Measurements from ENCODE around the gene WDFY1. TPM values are rescaled to one million over a fixed set of nuclear protein-coding genes. Genes with fewer than 3 reads are reported as not detected.

The WDFY1 gene
- total RNA-seq, 1 donor from 2014 or later, result 50.1 TPM

DNA sequence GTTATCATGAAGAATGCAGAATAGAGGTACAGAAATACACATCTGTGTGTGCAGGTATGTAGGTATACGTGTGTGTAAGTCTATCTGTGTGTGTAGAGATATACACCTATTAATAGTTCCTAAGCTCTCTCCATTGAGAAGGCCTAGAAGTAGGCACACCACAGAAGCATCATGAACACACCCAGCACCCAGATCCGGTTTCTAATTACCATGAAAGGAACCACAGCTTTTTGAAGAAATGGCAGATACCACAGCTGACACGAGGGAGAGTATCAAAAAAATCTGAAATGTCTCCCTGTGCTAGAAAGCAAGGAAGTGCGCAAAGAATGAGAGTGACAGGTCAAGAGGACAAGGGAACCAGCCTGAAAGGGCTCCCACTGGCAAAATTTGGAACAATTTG lies 80.0 kb downstream of the WDFY1 start:
- Histone ChIP-seq H3K9me3 (no peaks in the 10 kb centered on the region), H3K27ac (no peak overlapping the region), H3K36me3 (no peaks in the 10 kb centered on the region), H3K27me3 (no peaks in the 10 kb centered on the region), H3K4me3 (no peak overlapping the region), H3K4me1 (peaks cover 3% of the 10 kb centered on the region)
- TF ChIP-seq, protein P1, sequence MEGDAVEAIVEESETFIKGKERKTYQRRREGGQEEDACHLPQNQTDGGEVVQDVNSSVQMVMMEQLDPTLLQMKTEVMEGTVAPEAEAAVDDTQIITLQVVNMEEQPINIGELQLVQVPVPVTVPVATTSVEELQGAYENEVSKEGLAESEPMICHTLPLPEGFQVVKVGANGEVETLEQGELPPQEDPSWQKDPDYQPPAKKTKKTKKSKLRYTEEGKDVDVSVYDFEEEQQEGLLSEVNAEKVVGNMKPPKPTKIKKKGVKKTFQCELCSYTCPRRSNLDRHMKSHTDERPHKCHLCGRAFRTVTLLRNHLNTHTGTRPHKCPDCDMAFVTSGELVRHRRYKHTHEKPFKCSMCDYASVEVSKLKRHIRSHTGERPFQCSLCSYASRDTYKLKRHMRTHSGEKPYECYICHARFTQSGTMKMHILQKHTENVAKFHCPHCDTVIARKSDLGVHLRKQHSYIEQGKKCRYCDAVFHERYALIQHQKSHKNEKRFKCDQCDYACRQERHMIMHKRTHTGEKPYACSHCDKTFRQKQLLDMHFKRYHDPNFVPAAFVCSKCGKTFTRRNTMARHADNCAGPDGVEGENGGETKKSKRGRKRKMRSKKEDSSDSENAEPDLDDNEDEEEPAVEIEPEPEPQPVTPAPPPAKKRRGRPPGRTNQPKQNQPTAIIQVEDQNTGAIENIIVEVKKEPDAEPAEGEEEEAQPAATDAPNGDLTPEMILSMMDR (IDR thresholded peaks at IDR 0.05), result no peak
- intact Hi-C loops (cut with DNase I), result no loop called here
- no peak for ATAC-seq
- DNase-seq, result no peak

DNA sequence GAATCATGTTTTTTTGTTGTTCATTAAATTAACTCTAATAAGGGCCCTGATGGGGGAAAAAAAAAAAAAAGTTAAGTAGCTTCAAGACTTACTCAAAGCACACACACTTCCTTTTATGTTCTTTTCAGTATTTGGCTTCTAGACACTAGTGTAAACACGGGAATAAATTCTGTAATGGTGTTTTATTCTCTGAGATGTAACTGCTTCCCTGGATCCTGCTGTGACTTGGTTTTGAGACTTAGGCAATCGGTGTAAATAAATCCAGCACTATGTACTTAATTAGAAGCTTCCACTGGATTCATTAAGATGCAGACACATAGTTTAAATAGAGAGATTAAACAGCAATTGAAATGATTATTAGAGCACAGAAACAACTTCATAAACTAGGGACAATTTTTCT lies 81.6 kb downstream of the WDFY1 start:
- no peak overlapping the region for H3K27ac ChIP-seq
- H3K36me3 ChIP-seq, result no peaks in the 10 kb centered on the region
- ATAC-seq (no peak), DNase-seq (no peak)
- TF ChIP-seq, protein P1 (IDR thresholded peaks at IDR 0.05), result no peak
- H3K4me3 ChIP-seq, result no peak overlapping the region
- peaks cover 3% of the 10 kb centered on the region for H3K4me1 ChIP-seq
- no peaks in the 10 kb centered on the region for H3K9me3 ChIP-seq
- H3K27me3 ChIP-seq, result no peaks in the 10 kb centered on the region
- intact Hi-C loops (cut with DNase I), result no loop called here

DNA sequence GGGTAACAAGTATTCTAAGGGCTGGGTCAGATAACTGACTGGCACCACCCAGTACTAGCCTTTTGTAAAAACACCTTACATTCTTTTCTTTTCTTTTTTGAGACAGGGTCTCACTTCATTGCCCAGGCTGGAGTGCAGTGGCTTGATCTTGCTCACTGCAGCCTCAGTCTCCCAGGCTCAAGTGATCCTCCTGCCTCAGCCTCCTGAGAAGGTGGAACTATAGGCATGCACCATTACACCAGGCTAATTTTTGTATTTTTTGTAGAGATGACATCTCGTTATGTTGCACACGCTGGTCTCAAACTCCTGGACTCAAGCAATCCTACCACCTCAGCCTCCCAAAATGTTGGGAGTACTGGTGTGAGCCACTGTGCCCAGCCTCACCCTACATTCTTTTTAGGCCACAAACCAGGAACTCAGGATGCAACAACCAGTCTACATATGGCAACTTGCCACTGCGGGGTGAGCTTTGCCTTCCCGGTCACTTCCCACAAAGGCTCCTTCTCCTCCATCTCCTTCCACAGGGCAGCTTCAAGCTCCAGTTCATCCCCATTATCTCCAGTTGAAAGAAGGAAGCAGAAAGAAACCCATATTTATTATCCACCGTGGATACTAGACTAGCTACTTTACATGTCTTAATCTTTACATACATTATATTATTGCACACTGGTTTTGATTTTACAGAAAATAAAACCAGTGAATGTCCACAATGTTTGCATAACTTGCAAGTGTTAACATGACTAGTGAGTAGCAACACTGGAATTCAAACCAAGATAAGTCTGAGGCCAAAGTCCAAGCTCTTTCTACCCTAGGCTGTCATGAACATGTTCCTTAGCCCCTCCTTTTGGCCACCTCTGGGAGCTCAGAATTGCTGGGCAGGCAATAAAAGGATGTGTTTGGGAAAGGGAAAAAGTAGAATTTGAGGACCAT lies 84.1 kb downstream of the WDFY1 start:
- Histone ChIP-seq H3K4me1 (peaks cover 3% of the 10 kb centered on the region), H3K4me3 (no peak overlapping the region), H3K27me3 (no peaks in the 10 kb centered on the region), H3K9me3 (no peaks in the 10 kb centered on the region), H3K27ac (no peak overlapping the region), H3K36me3 (no peaks in the 10 kb centered on the region)
- DNase-seq (no peak), ATAC-seq (peak; percentile 78)
- intact Hi-C loops (cut with DNase I), result no loop called here
- TF ChIP-seq, protein P1 (IDR thresholded peaks at IDR 0.05), result no peak

DNA sequence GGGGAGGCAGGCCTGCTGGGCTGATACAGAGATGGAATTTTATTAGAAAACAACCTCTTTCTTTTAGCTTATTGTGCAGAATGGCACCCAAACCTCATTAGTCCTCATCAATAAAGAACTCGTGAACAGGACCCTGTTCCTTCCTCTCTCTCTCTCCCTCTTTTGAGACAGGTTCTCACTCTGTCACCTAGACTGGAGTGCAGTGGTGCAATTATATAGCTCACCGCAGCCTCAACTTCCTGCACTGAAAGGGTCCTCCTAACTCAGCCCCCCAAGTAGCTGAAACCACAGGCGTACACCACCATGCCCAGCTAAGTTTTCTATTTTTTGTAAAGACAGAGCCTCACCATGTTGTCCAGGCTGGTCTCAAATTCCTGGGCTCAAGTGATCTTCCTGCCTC lies 86.1 kb downstream of the WDFY1 start:
- Histone ChIP-seq H3K27me3 (no peaks in the 10 kb centered on the region), H3K4me1 (no peaks in the 10 kb centered on the region), H3K27ac (no peak overlapping the region), H3K9me3 (no peaks in the 10 kb centered on the region), H3K36me3 (no peaks in the 10 kb centered on the region), H3K4me3 (no peak overlapping the region)
- intact Hi-C loops (cut with DNase I), result no loop called here
- TF ChIP-seq, protein P1 (IDR thresholded peaks at IDR 0.05), result no peak
- DNase-seq (no peak), ATAC-seq (no peak)

DNA sequence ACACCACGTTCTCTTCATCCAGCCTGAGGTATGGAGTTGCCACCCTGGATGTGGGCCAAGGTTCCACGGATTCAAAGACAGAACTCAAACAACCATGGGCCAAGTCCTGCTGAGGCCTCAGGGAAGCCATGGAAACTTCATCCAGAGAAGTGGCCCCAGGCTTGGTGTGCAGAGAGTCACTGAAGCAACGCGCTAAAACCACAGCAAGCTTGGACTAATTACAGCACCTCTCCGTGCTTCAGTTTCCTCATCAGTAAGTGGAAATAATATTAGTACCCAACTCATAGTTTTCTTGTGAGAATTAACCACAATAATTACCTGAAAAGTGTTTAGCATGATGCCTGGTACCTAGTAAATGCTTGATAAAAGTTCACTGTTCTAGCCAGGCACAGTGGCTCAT lies 88.6 kb downstream of the WDFY1 start:
- TF ChIP-seq, protein P1 (IDR thresholded peaks at IDR 0.05), result no peak
- intact Hi-C loops (cut with DNase I), result no loop called here
- no peak overlapping the region for H3K4me3 ChIP-seq
- no peak overlapping the region for H3K27ac ChIP-seq
- no peak for DNase-seq
- H3K4me1 ChIP-seq, result no peaks in the 10 kb centered on the region
- no peak for ATAC-seq
- H3K9me3 ChIP-seq, result no peaks in the 10 kb centered on the region
- no peaks in the 10 kb centered on the region for H3K27me3 ChIP-seq
- no peaks in the 10 kb centered on the region for H3K36me3 ChIP-seq
